Heart left ventricle (tissue), 16 donors: Measurements from ENCODE around the gene MCF2L. TPM values are rescaled to one million over a fixed set of nuclear protein-coding genes. Genes with fewer than 3 reads are reported as not detected.
A peak's percentile ranks its signal among the peaks of the same experiment; 100 is the strongest.

ENCODE experiments used
- ATAC-seq, 4 donors: fragments of 200-7000 bp; cut with Tn5 transposase; one replicate each; pipeline ENCODE4 v1.9.1; 2020 to 2022; ENCODE audit warnings: moderate library complexity in 4 of 4, mild to moderate bottlenecking in 3 of 4, moderate number of reproducible peaks in 1 of 4
- DNase-seq, 5 donors: peaks; one replicate each; pipeline ENCODE4 v3.0.0-alpha.2; 2020
- H3K27ac ChIP-seq, 12 donors: fragments of 200-600 bp; sonication (generic) in 4 of 12; one replicate each; pipeline versions ENCODE4 v1.5.0 to v1.8.0; 2016 to 2022; ENCODE audit warnings: mild to moderate bottlenecking in 2 of 12
- H3K27me3 ChIP-seq, 9 donors: fragments of 200-600 bp; sonication (generic) in 2 of 9; one replicate each; pipeline versions ENCODE4 v1.5.1 to v1.8.0; 2016 to 2022; ENCODE audit warnings: mild to moderate bottlenecking in 3 of 9
- H3K36me3 ChIP-seq, 9 donors: fragments of 200-600 bp; sonication (generic) in 2 of 9; one replicate each; pipeline versions ENCODE4 v1.5.0 to v1.8.0; 2018 to 2022; ENCODE audit warnings: mild to moderate bottlenecking in 2 of 9
- H3K4me1 ChIP-seq, 12 donors: fragments of 200-600 bp; sonication (generic) in 4 of 12; one replicate each; pipeline versions ENCODE4 v1.5.0 to v1.8.0; 2016 to 2022; ENCODE audit warnings: mild to moderate bottlenecking in 3 of 12
- H3K4me3 ChIP-seq, 12 donors: fragments of 200-600 bp; sonication (generic) in 4 of 12; one replicate each; pipeline versions ENCODE4 v1.5.0 to v1.8.0; 2017 to 2022; ENCODE audit warnings: mild to moderate bottlenecking in 9 of 12, moderate library complexity in 4 of 12
- H3K9me3 ChIP-seq, 12 donors: fragments of 200-600 bp; sonication (generic) in 4 of 12; one replicate each; pipeline versions ENCODE4 v1.5.0 to v1.8.0; 2016 to 2022; ENCODE audit warnings: mild to moderate bottlenecking in 1 of 12
- POLR2A ChIP-seq, 2 donors: fragments of 450-650 bp; IDR thresholded peaks; one replicate each; pipeline ENCODE4 v1.6.1; 2017; ENCODE audit warnings: antibody characterized with exemption in 2 of 2, mild to moderate bottlenecking in 2 of 2, moderate library complexity in 2 of 2
- WGBS, 4 donors: extraction: QIAGEN DNeasy Blood & Tissue Kit in 2 of 4; methylation state at CpG; one replicate each; pipeline versions ENCODE4 v1.1.5 to v1.1.7; 2013 to 2018; 5-methylcytosine and 5-hydroxymethylcytosine counted together
- intact Hi-C, 10 donors: fragments of 100-400 bp; cut with DNase I; formaldehyde crosslinking; loops; one replicate each; pipeline versions ENCODE4 v1.11.1 to v1.14.2; 2022
- polyA plus RNA-seq, 2 donors: library from polyadenylated mRNA; stranded (reverse); fragments of 200-250 nt; gene quantifications; one replicate each; pipeline ENCODE4 v1.2.3, GENCODE V29; 2013
- total RNA-seq, 9 donors: library from RNA; depleted of rRNA in 2 of 9; stranded (reverse); fragments of >200 nt in 2 of 9; fragmentation: NEBNext Ultra II Directional in 3 of 9; extraction: Animal tissue kit (Norgen Biotek cat#: 25700) in 3 of 9; gene quantifications; one replicate each; pipeline versions ENCODE4 v1.1.0 to v1.2.4, GENCODE V29; 2016 to 2023
- TF ChIP-seq, protein P1 (sequence below), 12 donors: fragments of 200-600 bp; sonication (generic) in 4 of 12; IDR thresholded peaks; one replicate each; pipeline versions ENCODE4 v1.5.0 to v1.8.0; 2018 to 2022; ENCODE audit warnings: antibody characterized with exemption in 12 of 12, mild to moderate bottlenecking in 5 of 12
- donor health status: ischemic (EF 13 %, LVEDD 7.1; RV severe dilation, severe dysfunction).
- donor health status: healthy with polysubstance abuse.
- donor health status: DM: no; HTN: yes; CAD: no.
- donor health status: DM: no; HTN: no; CAD: no.
- donor health status: ischemic (EF 25% LVEDD 6.9; RV normal size, moderate dysfunction).
- donor health status: ischemic (EF 25% LVEDD 5.7; RV mildly dilated, moderate dysfunction).
- donor health status: healthy.
- donor health status: DM: yes; HTN: yes; CAD: no.
- donor health status: ischemic (EF 35%, LVEDD 5.7; RV mildly dilated, moderate dysfunction).
- donor health status: nonischemic (EF 11% LVEDD 7.7; RV severe dilation, severe dysfunction).
- donor health status: DM: yes; HTN: yes; CAD: no.
- donor health status: PGD.
- donor health status: ischemic (EF 29% LVEDD 5.4; RV normal size, mild dysfunction).
- donor health status: nonischemic (EF 23%, LVEDD 6.1; RV moderate dilation, normal function).

Gene MCF2L
- total and polyA plus RNA-seq, 11 donors, result 26.0 to 61.0 (median 42.7) TPM

DNA sequence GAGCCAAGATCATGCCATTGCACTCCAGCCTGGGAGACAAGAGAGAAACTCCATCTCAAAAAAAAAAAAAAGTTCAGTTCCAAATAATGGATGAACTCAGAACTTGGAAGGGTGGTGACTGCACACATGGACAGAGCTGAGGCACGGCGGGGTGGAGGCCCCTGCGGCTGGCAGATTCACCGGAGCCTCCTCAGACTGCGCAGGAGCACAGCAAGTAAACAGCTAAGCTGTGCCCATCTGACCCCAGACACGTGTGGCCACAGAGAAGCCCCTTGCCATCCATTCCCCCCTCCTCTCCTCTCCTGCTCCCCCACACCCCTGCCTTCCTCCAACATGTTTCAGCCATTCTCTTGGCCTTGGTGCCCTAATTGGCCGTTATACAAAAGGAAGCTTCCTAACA is 173.9 kb downstream of the MCF2L start:
- Histone ChIP-seq H3K27me3 (no peaks in the 10 kb centered on the region), H3K4me3 (no peak overlapping the region), H3K9me3 (no peaks in the 10 kb centered on the region), H3K27ac (no peak overlapping the region), H3K36me3 (peaks cover 0 to 12% (median 0%) of the 10 kb centered on the region in 9 donors), H3K4me1 (no peaks in the 10 kb centered on the region)
- intact Hi-C loops, result no loop called here
- WGBS, 4 donors, result 84 to 89% (median 87%) methylated on average over 7 of the region's 7 CpGs
- DNase-seq, result no peak
- TF ChIP-seq, protein P1, sequence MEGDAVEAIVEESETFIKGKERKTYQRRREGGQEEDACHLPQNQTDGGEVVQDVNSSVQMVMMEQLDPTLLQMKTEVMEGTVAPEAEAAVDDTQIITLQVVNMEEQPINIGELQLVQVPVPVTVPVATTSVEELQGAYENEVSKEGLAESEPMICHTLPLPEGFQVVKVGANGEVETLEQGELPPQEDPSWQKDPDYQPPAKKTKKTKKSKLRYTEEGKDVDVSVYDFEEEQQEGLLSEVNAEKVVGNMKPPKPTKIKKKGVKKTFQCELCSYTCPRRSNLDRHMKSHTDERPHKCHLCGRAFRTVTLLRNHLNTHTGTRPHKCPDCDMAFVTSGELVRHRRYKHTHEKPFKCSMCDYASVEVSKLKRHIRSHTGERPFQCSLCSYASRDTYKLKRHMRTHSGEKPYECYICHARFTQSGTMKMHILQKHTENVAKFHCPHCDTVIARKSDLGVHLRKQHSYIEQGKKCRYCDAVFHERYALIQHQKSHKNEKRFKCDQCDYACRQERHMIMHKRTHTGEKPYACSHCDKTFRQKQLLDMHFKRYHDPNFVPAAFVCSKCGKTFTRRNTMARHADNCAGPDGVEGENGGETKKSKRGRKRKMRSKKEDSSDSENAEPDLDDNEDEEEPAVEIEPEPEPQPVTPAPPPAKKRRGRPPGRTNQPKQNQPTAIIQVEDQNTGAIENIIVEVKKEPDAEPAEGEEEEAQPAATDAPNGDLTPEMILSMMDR (IDR thresholded peaks at IDR 0.05), result no peak
- TF ChIP-seq POLR2A (IDR thresholded peaks at IDR 0.05), result no peak
- ATAC-seq, result no peak

GRCh38 chr13:113143466-113144254 is 174.6 kb downstream of the MCF2L start:
- no peak for ATAC-seq
- H3K4me1 ChIP-seq, result no peaks in the 10 kb centered on the region
- TF ChIP-seq, protein P1 (IDR thresholded peaks at IDR 0.05), result no peak
- no peak for TF ChIP-seq POLR2A (IDR thresholded peaks at IDR 0.05)
- intact Hi-C loops, result no loop called here
- WGBS, 4 donors, result 84 to 90% (median 88%) methylated on average over 24 to 39 of the region's 39 CpGs
- no peaks in the 10 kb centered on the region for H3K27me3 ChIP-seq
- H3K9me3 ChIP-seq, result no peaks in the 10 kb centered on the region
- no peak overlapping the region for H3K4me3 ChIP-seq
- H3K36me3 ChIP-seq, result peaks cover 0 to 12% (median 0%) of the 10 kb centered on the region in 9 donors
- no peak overlapping the region for H3K27ac ChIP-seq
- peak in 1 of 5 donors; percentile 15 for DNase-seq

- ATAC-seq (peak in 1 of 4 donors; percentile 9), DNase-seq (no peak)
- Histone ChIP-seq H3K27me3 (no peaks in the 10 kb centered on the region), H3K36me3 (peaks cover 0 to 12% (median 0%) of the 10 kb centered on the region in 9 donors), H3K9me3 (no peaks in the 10 kb centered on the region), H3K4me1 (no peaks in the 10 kb centered on the region), H3K27ac (no peak overlapping the region), H3K4me3 (no peak overlapping the region)
- TF ChIP-seq, protein P1 (IDR thresholded peaks at IDR 0.05), result no peak
- no peak for TF ChIP-seq POLR2A (IDR thresholded peaks at IDR 0.05)
- intact Hi-C loops, result no loop called here
- WGBS, 4 donors, result 86 to 92% (median 87%) methylated on average over 9 to 12 of the region's 12 CpGs
Measured at GRCh38 chr13:113144255-113144629, 175.2 kb downstream of the MCF2L start.

DNA sequence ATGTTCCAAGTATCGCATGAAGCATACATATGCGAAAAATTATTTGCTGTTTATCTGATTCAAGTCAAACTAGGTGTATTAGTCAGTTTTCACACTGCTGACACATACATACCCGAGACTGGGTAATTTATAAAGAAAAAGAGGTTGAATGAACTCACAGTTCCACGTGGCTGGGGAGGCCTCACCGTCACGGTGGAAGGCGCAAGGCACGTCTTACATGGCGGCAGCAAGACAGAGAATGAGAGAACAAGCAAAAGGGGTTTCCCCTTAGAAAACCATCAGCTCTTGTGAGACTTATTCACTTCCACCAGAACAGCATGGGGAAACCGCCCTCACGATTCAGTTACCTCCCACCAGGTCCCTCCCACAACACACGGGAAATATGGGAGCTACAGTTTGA is 176.5 kb downstream of the MCF2L start:
- Histone ChIP-seq H3K36me3 (peaks cover 0 to 7% (median 0%) of the 10 kb centered on the region in 9 donors), H3K4me1 (no peaks in the 10 kb centered on the region), H3K27me3 (no peaks in the 10 kb centered on the region), H3K27ac (no peak overlapping the region), H3K9me3 (no peaks in the 10 kb centered on the region), H3K4me3 (no peak overlapping the region)
- TF ChIP-seq, protein P1 (IDR thresholded peaks at IDR 0.05), result no peak
- no peak for TF ChIP-seq POLR2A (IDR thresholded peaks at IDR 0.05)
- 84 to 94% (median 88%) methylated on average over 12 of the region's 12 CpGs for WGBS, 4 donors
- ATAC-seq (no peak), DNase-seq (no peak)
- intact Hi-C loops, result no loop called here
